HPDE6-E6E7 (cell line): ENCODE measurements around the gene ACOXL.
"Not testable (repeated sequence)": the region's sequence is repeated elsewhere in the genome, so short reads cannot be mapped to it uniquely, and the experiment has no call there.

Source experiments
- DNase-seq: peaks from one replicate; pipeline ENCODE4 v3.0.0; 2011; ENCODE audit warnings: missing footprints; ENCODE audit errors: extremely low spot score

Gene ACOXL

DNA sequence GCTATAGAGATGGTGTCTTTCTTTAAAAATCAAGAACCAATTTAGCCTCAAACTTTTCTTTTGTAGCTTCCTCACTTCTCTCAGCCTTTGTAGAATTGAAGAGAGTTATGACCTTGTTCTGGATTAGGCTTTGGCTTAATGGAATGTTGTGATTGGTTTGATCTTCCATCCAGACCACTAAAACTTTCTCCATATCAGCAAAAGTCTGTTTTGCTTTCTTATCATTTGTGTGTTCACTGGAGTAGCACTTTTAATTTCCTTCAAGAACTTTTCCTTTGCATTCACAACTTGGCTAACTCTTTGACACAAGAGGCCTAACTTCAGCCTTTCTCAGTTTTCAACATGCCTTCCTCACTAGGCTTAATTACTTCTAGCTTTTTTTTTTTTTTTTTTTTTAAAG, 193.1 kb downstream of the ACOXL start:
- DNase-seq, result no peak

DNA sequence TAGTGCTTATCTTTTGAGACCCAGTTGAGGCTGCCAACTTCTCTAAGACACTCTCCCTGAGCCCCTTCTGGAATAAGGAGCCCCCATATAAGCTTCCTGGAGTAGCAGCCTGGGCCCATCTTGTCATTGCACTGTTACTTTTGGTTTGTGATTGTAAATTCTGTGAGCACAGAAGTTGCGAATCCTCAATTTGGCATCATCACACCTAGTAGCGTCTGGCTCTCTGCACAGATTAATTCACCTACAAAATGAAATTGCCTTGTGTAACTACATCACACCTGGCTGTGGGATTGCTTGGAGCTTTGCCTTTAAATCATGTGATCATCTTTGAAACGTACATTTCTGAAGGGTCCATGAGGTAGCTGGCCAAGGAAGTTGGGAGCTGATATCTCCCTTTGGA, 195.2 kb downstream of the ACOXL start:
- no peak for DNase-seq

DNA sequence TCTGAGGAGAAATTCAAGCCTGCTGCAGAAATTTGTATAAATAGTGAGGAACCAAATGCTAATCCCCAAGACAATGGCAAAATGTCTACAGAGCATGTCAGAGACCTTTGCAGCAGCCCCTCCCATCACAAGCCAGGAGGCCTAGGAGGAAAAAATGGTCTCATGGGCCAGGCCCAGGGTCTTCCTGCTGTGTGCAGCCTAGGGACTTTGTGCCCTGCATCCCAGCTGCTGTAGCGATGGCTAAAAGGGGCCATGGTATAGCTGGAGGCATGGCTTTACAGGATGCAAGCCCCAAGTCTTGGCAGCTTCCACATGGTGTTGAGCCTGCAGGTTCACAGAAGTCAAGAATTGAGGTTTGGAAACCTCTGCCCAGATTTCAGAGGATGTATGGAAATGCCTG, 197.2 kb downstream of the ACOXL start:
- no peak for DNase-seq

DNA sequence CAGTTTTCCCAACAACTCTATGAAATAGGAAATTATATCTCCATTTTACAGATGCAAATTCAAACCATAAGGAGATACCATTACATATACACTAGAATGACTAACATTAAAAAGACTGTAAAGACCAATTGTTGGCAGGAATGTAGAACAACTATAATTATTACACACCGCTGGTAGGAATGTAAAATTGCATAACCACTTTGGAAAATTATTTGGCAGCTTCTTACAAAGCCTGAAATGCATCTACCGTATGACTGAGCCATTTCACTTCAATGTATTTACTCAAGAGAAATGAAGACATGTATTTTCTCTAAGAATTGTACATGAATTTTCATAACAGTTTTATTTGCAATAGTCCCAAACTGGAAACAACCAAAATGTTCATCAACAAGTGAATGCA, 199.3 kb downstream of the ACOXL start:
- no peak for DNase-seq

DNA sequence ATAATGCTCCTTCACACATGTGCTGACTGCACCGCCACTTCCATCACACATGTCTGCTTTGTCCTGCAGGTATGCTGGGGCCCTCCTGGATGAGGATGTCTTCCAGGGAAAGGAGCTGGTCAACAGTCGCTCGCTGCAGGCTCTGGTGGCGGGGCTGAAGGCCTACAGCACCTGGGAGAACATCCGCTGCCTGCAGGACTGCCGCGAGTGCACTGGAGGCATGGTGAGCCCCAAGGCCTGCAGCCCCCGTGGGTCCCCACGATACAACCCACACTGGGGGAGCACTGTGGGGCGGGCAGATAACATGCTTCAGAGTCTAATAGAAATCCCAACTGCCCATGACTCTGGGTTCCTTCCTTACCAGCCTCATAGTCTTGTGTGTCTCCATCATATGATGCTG, 201.0 kb downstream of the ACOXL start:
- DNase-seq, result no peak

DNA sequence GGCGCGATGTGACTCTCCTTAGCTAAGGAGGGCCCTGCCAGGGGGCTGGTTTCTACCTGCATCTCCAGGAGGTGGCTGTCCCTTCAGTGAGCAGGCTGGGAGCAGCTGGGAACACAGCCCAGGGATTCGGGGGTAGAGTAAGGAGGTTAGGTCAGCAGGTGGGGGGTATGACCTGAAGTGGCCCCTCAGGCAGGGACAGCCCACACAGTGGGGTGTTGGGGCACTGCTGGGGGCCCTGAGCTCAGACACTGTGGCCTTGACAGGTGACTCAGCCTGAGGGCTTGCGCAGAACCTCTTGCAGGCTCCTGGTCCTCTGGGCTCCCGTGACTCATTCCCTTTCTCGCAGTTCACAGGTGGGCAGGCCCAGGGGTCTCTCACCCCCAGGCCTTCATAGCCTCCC, 202.6 kb downstream of the ACOXL start:
- DNase-seq, result no peak

DNA sequence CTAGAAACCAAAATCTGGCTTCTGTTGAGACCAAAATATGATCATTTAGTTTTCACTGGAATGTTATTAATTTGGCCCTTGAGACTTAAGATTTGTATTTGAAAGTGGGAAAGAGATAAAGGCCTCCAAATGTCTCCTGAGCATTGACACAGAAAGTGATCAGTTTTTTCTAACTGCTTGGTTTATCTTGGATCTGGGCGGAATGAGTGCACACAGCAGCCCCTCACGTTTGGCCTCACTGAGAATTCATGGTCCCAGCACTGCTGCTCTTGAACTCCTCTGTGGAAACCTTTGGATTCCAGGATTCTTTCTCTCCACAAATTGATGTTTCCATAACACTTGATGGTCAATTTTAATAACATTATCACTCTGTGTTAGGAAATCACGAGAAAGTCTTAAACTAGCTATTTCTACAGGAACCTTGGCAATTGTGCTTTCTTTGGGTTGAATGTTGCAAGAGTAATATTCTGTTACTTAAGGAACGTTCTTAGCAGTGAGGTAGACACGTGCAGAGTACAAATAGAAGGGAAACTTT, 208.1 kb downstream of the ACOXL start:
- no peak for DNase-seq

DNA sequence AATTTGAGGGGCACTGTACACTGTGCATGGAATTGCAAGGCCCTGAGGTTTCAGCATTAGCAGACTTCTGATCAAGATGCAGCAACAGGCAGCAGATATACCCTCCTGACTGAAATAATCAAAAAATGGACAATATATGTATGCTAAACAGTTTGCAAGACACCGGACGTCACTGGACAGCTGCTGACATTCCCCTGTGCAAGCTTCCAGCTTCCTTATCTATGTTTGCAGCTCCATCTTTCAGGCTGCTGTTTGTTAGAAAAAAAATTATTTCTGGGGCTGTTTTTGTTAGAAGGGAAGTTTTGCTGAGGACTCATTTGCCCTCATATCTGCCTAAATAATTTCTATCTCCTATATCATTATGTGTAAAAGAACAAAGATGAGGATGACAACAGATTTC, 208.9 kb downstream of the ACOXL start:
- DNase-seq, result no peak

DNA sequence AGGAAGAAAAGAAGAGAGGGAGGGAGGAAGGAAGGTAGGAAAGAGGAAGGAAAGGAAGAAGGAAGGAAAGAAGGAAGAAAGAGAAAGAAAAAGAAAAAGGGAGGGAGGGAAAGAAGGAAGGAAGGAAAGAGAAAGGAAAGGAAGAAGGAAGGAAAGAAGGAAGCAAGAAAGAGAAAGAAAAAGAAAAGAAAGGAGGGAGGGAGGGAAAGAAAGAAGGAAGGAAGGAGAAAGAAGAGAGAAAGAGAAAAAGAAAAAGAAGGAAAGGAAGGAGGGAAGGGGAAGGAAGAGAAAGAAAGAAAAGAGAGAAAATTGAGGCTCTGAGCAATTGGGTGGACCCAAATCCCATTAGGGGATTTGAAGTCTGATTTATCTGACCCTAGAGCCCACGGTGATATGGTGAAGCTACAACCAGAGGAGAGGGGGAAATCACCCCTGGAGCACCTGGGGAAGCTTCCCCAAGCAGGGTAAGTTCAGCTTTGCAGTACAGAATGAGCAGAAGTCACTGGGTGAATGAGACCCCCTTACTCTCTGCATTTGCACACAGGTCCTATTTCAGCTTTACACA, 210.8 kb downstream of the ACOXL start:
- DNase-seq, result no peak

DNA sequence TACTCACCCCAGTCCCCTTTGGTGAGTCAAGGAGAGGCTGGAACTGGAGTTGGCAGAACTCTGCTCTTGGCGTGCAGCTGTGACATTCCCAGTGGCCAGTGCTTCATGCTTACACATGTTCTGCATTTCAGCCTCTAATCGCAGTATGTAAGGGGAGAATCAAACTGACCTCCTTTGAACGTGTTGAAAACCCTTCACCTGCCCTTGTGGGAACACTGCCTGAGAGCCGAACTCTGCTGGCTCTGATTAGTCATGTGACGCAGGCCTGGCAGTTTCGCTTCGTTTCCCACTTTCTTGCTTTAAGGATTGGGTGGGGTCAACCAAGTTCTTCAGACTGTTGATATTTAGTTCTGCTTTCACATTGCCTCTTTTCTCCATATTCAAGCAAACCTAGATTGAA, 214.5 kb downstream of the ACOXL start:
- DNase-seq, result no peak

DNA sequence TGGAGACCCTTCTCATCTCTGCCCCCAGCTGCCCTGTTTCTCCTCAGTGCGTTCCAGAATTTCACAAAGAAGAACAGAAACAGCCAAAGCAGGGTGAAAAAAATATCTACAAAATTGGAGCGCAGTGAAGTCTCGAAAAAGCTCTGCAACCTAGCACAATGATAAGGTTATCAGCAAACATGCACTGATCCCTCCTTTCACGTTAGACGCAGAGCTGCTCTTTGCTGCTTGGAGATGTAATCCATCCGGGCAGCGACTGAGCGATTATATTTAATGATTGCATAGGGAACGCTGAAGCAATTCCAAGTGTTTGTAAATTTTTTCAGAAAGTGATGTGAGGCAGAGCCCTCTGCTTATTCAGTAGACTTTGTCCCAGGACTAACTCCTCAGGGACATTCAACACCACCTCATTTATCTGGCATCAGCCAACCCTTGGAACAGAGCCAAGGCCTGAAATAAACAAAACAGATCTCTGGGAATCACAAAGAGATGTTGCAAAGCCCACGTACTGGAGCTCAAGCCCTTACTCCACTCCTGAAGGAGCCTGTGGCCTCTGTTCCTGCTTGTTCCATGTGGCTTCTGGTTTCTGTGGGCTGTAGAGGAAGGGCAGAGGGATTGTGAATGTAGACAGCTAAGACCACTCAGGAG, 215.8 kb downstream of the ACOXL start:
- no peak for DNase-seq

DNA sequence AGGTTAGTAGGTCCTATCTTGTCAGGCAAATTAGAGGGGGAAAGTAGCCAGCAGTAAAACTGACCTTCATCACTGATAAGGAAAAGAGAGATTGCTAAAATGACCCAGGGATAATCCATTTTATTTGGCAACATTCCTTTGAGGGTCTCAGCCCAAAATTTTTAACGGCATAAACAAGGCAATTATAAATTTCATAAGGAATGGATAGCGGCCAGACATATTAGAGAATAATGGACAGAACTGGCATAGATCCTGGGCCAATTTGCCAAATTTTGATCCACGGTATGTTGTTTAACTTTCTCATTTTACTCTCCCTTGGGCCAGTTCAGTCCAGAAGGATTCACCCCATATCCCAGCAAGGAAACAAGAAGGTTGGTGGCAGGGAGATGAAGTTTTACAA, 217.9 kb downstream of the ACOXL start:
- DNase-seq, result no peak

DNA sequence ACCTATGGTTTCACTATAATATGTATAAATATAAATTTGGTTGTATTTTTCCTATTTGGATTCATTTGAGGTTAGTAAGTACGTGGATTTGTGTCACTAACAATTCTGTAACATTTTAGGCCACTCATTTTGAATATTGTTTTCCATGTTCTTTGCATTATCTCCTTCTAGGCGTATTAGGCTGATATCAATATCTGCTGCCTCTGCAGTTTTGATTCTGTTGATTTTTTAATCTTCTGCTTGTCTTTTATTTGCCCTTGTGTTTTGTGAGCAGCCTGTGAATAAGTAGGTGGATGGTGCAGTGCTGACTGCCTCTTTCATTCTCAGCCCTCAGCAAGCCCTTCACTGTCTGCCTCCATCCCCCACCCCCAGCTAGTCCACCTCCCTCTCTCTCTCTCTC, 222.7 kb downstream of the ACOXL start:
- no peak for DNase-seq

DNA sequence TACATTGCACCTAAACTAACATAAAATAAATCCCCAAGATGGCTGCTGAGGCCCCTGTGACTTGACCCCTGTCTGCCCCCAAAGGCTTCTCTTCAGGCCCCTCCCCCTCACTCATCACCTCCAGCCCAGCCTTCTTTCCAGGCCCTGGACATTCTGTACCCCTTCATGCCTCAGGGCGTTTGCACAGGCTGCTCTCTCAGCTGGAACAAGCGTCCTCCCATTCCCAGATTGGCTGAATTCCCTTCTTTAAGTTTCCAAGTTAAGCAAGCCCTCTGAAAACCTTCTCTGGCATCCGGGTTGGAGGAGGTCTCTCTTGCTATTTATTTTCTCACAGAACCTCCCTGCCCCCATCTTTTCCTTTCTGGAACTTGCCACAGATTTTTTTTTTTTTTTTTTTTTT, 223.2 kb downstream of the ACOXL start:
- DNase-seq, result no peak

DNA sequence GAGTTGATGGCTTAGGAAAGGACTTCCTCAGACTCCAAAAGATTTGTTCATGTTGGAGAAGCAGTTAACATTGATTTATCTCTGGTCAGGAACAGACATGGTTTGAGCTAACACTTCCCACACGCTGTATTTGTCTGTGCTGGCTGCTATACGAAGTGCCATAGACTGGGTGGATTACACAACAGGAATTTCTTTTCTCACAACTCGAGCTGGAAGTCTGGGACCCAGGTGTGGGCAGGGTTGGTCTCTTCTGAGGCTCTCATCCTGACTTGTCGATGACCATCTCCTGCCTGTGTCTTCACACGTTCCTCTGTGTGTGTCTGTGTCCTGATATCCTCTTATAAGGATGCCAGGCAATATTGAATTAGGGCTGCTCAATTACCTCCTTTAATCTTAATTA, 224.9 kb downstream of the ACOXL start:
- DNase-seq, result no peak

DNA sequence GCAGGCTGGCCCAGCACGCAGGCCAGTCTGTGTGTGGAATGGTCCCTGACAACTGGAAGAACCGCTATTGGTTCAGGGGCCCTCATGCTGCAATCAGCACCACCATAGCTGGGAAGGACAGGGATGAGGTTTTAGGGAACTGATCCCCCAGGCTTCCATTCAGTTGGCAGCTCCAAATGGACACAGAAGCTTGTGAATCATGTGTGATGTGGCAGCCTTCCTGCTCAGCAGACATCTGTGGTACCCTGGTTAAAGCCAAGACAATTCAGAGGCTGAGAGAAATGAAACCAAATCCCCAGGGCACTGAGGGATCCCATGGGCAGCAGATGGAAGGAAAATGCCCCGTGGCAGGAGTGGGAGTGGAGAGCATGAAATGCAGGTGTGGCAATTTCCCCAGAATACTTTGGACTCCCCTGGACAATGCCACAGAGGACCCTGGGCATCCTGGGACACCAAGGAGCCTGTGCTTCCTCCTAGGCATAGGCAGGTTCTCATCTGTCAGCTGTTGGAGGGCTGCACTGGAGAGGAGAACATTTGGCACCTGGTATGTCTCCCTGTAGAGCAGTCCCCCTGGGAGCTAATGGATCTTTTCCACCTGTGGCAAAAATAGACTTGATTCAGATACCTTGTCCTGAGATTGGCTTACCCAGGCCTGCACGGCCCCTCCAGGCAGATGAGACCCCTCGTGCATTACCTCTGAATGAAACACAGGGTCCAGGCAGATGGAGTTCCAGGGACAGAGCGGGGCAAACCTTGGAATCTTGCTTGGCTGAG, 226.2 kb downstream of the ACOXL start:
- DNase-seq, result no peak

DNA sequence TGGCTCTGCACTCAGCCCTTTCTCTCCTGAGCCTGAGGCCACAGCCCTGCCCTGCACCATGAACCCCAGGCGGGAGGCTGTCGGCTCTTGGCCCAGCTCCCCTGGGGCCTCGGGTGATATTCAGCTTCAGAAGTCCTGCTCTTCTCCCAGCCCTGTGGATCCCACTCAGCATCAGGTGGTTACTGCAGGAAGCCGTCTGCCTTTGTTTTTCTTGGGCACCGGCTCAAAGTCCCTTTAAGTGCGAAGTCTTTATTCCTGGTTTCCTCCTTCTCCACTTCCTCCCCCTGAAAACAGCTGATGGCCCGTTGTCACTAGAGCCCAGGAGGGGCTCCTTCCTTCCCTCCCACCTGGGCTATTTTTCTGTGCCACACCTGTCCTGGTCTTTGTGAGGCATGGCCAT, 226.8 kb downstream of the ACOXL start:
- no peak for DNase-seq

DNA sequence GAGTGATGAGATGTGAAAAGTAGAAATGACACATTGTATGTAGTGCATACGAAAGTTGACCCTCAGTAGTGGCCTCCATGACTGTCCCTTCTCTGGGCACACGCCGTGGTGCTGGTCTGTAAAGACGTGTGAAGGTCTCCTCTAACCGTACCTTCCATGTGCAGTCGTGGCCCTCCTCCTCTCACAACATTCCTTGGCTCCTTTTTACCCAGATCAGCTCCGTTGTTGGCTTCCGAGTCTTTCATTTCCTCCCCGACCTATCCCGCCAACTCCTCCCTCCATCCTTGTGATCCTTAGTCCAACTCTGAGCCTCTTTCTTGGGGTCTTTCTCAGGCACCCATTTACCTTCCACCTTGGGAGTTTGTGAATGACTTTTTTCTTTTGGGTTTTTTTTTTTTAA, 227.9 kb downstream of the ACOXL start:
- no peak for DNase-seq

DNA sequence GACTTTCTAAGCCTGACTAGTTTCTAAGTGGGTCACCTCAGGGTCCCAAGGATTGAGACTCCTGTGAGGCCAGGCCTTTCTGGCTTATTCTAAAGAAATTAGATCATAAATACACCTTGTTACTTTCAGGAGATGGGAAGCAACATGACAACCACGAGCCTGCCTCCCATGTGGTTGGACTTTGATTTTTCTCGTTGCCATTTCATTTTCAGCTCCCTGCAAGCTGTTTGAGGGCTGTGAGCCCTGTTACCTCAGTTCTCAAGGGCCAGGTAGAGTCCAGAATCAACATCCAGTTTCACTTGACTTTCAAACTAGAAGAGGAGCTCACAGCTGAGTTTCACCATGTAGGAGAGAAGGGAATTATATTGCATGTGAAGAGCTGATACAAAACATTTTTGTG, 228.6 kb downstream of the ACOXL start:
- no peak for DNase-seq

DNA sequence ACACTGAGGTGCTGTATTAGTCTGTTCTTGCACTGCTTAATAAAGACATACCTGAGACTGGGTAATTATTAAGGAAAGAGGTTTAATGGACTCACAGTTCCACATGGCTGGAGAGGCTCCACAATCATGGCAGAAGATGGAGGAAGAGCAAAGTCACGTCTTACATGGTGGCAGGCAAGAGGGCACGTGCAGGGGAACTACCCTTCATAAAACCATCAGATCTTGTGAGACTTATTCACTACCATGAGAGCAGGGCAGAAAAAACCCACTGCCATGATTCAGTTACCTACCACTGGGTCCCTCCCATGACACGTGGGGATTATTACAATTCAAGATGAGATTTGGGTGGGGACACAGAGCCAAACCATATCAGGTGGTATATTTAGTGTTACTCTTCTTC, 229.3 kb downstream of the ACOXL start:
- DNase-seq, result not testable (repeated sequence)

DNA sequence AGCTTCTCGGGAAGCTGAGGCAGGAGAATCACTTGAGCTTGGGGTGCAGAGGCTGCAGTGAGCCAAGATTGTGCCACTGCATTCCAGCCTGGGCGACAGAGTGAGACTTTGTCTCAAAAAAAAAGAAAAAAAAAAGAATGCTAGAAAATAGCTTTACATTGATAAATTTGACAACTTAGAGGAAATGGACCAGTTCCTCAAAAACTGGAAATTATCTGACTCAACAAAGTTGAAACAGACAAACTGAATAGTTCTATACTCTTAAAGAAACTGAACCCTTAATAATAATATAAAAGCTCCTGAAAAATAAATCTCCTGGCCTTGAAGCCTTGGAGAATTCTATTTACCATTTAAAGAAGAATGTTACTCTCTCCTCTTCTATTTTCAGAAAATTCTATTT, 237.3 kb downstream of the ACOXL start:
- no peak for DNase-seq

DNA sequence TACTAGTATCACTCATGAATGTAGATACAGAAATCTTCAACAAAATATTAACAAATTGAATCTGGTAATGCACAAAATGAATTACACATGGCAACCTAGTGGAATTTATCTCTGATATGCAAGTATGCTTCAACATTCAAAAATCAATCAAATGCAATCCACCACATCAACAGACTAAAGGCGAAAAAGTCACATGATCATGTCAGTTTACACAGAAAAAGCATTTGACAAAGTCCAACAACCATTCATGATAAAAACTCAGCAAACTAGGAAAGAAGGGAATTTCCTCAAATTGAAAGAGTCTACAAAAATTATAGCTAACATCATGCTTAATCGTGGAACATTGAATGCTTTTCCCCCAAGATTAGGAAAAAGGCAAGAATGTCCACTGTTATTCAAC, 237.8 kb downstream of the ACOXL start:
- no peak for DNase-seq

DNA sequence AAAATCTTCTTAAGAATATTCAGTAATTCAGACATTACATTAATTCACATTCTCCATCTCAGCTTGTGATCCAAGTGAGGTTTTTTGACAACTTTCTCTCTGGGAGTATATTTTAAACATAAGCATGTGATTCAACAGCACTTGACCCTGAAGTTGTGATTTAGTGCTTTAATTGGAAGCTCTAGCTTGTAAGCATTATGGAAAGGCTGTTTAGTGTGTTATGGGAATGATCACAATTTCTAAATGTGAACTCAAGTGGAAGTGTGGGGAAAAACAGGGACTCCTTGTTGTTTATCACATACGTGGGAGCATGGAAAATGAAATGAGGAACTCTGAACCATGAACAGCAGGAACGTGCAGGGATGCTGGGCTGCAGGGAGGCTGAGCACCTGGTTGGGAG, 239.4 kb downstream of the ACOXL start:
- no peak for DNase-seq
